HT-29 (cell line): ENCODE measurements around the gene RAET1E. TPM values are rescaled to one million over a fixed set of nuclear protein-coding genes. Genes with fewer than 3 reads are reported as not detected.
"Not testable (repeated sequence)": the region's sequence is repeated elsewhere in the genome, so short reads cannot be mapped to it uniquely, and the experiment has no call there.

Experiments
- DNase-seq: peaks from one replicate; pipeline ENCODE4 v3.0.0-alpha.2; 2015; ENCODE audit warnings: low spot score
- total RNA-seq: library from RNA; depleted of rRNA; stranded (reverse); fragments of >200 nt; shearing (Covaris generic); gene quantifications from 2 replicates; pipeline ENCODE4 v1.2.3, GENCODE V29; 2014

RAET1E gene
- total RNA-seq, 1 experiment from 2014 or later: 1.0 TPM

GRCh38 chr6:149927025-149927424, 29.1 kb upstream of the RAET1E start:
- DNase-seq: not testable (repeated sequence)

GRCh38 chr6:149925974-149926777, 28.3 kb upstream of the RAET1E start:
- DNase-seq: peak; percentile 89

DNA sequence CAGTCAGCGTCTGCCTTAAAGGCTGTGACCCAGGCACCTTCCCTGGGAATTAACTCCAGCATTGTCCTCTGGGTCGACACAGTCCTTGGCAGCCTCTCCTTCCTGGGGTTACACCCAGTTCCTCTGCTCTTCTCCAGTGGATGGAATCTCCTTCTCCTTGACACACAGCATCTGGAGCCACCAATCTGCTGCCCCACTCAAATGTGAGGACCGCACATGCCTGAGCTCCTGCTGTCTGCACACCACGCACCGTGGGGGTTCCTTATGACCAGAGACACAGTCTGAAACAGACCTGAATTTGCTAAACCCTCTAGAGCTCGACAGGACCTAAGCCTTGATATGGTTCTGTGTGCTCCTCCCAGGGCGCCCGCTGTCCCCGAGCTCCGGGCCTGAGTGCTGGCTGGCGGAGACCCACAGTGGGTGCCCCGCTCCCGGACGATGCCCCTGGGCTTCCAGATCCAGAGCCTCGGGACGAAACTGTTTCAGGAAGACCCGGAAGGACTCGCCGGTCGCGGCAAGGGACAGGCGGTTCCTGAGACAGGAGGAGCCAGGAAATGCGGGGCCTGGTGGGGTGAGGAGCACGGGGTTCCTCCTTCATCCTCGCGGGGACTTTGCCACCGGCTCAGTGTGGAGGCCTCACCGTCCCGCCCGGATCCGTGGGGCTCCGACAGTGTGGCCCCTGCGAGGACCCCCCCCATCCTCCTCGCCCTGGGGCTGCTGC, 27.5 kb upstream of the RAET1E start:
- DNase-seq: peak; percentile 9

DNA sequence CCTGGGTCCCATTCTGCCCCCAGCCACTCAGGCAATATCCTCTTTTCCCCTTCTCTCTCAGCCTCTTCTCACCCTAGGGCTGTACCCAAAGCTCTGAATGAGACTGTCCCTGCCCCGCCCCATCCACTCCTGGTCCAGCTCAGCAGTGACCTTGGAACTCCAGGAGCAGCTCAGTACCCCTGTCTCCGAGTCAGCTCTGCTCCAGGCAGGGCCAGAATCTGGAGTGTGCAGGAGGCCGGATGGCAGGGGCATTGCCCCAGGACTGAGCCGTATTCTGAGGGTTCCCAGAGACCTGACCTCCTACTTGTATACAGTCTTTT, 27.0 kb upstream of the RAET1E start:
- DNase-seq: no peak

DNA sequence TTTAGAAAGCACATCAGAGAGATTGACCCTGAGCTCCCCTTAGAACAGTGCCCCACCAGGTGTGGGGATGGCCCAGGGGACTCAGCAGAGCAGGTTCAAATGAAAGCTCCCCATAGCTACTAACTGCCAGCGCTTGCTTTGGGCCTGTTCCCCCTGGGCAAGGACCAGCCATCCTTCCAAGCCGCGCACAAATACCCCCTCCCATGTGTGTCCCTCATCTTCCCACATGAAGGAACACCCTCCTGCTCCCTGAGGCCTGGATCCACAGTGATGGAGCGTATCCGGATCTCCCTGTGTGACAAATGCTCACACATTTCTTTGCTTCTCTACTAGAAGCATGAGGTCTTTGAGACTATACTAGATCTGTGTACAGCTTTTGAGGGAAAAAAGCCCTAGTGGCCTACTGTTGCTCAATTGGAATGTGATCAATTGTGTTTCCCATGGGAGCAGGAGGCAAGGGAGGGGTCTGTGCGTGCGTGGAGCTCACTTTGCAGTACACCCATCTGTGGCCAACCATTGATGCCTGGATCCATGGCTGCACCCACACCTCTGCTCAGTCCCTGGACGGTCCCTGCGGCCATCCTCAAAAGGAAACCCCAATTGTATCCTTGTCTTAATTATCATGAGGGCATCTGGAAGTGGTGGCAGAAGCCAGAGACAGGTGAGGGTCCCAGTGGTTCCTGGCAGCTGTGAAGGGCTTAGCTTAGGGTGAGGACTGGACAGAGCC, 26.5 kb upstream of the RAET1E start:
- DNase-seq: no peak

- DNase-seq: no peak
These were observed 25.5 kb upstream of the RAET1E start for GRCh38 chr6:149923327-149923986.

DNA sequence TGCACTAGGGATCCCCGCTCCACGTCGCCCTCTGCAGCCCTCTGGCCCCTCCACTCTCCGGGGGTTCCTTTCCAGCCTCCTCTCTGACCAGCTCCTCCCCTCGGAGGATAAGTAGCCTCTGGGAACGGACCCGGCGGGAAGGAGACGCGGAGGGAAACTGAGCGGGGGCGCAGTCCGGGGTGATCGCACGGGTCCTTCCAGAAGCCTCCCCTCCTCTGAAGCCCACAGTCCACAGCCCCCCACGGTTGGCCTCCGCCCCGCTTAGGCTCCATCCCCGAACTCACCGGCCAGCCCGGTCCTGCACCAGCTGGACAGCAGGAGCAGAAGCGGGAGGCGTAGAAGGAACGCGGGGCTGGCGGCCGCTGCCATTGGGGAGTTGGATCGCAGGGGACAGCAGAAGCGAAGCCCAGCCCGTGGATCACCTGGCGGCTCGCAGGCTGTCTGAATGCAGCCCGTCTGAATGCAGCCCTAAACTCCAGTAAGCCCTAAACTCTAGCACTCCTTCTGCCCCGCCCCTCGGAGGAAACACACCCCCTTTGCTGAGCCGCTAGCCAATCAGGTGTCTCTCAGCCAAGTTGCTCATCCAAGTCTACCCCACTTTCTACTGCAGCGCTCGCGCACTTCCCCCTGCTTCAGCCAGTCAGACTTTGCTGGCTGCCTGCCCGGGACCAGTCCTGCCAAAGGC, 24.9 kb upstream of the RAET1E start, which contains the start of gene RAET1G:
TSS of gene RAET1G (minus strand) at position 480 of the 685 bp plus-strand sequence. CDS start at position 369, 111 bp downstream.
- DNase-seq: peak; percentile 79

GRCh38 chr6:149922091-149922490, 24.2 kb upstream of the RAET1E start:
- not testable (repeated sequence) for DNase-seq

DNA sequence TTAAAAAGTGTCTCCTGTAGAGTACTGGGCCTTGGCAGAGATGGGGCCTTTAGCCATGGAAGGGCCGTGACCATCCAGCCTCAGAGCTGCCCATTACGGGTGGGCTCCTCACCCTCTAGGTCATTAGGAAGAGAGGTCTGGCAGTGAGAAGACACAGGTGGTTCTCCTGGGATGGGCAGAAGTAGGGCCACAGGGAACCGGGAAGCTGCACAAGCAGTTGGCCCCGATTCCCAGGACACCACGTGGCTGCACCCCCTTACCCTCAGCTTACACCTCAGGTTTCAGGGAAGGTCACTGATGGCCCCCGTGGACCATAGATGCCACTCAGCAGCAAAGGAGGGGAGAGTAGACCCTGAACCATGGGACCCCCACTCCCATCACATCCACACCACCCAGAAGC, 23.4 kb upstream of the RAET1E start:
- DNase-seq: no peak

DNA sequence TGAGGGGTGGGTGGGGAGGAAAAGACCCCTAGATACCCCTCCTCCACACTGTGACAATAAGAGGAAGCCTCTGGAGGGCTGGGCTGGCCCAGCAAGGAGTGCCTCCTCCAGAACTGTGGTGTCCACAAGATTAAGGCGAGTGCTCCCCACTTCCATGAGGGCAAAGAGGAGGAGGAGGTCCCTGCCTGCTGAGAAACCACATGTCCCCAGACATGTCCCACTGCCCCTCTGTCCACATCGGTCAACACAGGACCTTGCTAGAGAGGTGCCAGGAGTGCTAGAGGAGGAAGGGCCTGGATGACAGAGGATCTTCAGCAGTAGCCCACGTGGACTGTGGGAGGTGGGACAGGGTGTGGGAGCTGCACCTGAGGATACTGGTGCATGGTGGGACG, 21.9 kb upstream of the RAET1E start:
- no peak for DNase-seq

DNA sequence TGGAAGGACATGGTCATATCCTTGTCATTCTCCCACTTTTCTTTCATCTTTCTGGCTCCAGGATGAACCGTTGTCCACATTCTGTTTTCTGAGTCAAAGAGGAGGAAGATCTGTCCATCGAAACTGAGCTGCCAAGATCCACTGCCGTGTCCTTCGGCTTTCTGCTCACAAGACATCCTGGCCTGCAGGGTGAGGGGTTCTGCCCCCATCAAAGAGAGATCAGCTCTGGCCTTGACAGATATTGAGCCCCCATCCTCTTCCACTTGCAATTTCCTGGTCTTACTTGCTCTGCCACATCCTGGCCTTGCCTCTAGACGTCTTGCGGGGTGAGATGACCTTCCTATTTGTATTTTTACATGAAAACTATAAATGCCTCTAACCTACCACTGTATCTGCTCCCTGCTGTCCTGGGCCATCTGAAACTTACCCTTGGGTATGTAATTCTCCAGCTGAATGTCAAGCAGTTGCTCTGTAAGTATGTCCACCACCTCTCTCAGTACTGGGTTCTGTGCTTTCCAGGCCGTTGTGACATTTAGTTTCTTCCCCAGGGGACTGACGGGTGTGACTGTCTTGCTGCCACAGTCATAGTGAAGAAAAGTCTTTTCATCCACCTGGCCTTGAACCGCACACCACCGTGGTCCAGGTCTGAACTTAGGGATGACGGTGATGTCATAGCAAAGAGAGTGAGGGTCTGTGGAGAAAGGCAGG, 21.4 kb upstream of the RAET1E start:
- DNase-seq: not testable (repeated sequence)

DNA sequence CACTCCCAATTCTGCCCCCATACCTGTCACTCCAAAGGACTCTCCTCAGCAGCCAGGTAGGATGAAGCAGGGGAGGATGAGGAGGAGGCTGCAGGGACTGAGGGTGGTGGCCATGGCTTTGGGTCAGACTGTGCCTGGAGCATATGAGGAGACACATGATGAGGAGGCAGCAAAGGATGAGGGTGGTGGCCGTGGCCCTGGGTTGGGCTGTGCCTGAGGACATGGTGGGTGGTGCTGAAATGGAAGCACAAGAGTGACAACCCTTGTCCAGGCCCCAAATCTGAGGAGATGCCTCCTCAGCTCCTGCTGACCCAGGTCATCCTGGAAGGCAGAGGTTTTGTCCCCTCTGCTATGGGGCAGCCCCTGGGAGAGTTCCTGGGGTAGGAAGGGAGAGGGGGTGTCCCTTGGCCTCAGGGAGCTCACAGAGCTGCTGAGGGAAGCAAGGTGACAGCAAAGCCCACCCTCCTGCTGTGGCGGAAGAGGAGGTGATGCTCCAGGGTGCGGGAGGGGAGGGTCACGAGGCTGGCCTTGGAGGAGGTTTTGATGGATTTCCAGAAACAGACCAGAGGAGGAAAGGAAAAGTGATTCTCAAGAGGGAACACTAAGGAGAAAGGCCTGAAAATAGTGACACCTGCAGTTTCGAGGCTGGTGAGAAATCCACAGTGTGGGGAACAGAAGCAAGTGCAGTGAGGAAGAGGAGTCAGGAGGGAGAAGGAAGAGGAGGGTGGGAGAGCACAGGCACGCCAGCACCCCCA, 20.4 kb upstream of the RAET1E start:
- no peak for DNase-seq

DNA sequence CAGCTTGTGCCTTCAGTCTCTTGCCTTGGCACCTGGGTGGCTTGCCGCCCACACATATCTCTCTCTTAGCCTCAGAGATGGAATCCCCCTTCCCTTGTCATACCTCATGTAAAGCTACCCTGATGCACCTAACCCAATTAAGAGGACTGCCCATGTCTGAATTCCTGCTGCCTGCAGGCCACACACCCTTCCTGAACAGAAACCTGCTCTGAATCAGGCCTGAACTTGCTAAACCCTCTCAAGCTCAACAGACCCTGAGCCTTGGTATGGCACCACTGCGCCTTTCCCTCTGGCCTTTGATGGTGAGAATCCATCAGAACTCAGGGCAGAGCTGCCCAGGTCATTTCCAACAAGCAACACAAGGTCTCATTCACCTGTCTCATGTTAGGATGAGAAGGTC, 19.8 kb upstream of the RAET1E start:
- no peak for DNase-seq

DNA sequence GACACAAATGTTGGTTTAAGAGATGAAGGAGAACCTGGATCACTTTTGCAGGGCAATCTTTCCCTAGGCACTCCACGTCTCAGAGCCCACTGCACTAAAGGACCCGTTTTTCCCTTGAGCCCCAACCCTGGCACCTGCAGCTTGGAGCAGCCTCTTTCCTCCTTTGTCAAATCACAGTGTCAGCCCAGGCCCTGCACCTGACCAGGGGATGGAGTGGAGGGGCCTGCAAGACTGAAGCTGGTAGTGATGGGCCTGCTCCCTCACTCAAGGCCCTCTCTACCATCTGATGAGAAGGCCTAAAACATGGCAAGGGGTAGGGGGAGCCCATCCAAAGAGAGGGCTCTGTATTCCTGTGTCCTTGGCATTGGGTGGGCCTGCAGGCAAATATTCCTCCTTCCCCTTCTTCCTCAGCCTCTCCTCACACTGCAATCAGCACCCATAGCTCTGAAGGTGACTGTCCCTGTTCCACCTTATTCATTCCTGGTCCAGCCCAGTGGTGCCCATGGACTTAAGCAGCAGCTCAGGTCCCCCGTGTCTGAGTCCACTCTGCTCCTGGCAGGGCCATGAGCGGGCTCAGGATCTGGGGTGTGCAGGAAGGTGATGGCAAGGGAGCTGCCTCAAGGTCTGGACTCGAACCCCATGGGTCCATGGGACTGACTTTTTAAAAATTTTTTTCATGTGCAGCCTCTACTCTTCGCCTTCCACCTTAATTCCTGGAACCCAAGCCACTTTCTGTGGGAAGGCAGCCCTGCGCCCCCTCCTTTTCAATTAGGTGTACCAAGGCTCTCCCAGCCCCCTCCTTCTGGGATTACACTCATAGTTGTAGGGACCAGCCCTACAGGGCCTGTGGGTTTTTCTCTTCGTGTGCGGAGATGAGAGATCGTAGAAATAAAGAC, 18.3 kb upstream of the RAET1E start:
- DNase-seq: no peak

DNA sequence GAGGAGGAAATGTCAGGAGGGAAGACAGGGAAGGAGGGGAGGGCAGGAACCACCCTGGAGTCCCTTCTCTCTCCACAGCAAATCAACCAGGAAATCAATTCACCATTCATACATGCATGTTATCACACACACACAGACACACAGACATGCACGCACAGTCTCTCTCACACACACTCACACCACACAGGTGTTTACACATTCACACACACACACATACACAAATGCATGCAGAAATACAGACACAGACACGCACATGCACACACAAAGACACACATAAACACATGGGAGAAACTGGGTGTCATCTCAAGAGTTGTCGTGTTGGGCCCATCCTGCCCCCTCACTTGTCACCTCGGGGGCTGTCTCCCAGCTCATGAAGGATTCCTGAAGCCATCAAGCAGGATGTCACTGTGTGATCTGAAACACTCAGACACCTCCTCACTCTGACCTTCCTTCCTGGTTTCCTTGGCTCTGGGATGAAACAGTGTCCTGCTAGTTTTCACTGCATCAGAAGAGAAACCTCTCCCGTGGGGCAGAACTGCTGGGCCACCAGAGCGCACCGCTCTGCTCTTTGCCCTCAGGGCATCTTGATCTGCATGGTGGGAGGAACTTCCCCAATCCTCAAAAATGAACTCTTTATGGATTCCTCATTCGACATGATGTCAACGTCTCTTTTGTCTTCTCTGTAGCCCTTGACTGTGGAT, 15.8 kb upstream of the RAET1E start:
- DNase-seq: no peak

GRCh38 chr6:149913085-149913484, 15.2 kb upstream of the RAET1E start:
- no peak for DNase-seq

- not testable (repeated sequence) for DNase-seq
These were observed 14.8 kb upstream of the RAET1E start for GRCh38 chr6:149912680-149913079.

DNA sequence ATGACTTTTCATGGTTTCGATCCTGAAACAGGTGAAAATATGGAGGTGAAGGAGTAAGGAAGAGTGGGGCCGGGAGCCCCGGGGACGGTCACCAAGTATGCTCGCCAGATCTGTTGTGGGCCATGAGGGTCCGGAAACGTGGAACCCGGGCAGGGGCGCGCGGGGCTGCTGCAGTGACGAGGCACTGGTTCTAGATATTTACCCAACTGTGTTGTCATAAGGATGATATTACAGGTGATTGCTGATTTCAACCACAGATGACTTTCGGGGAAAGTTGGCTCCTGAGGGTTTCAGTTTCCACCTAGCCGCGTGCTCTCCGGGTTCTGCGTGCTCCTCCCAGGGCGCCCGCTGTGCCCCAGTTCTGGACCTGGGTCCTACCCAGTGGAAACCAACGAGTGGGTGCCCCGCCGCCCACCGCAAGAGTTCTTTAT, 12.8 kb upstream of the RAET1E start:
- no peak for DNase-seq
